ENCODE data around the gene CCBE1. TPM values are rescaled to one million over a fixed set of nuclear protein-coding genes. Genes with fewer than 3 reads are reported as not detected.

CCBE1 gene
- total and polyA plus RNA-seq, 9 of the 15 experiments (the other 6 are each of a cell fraction or from before 2014, with no cell fraction given), result 0.20 TPM; not detected in 8

DNA sequence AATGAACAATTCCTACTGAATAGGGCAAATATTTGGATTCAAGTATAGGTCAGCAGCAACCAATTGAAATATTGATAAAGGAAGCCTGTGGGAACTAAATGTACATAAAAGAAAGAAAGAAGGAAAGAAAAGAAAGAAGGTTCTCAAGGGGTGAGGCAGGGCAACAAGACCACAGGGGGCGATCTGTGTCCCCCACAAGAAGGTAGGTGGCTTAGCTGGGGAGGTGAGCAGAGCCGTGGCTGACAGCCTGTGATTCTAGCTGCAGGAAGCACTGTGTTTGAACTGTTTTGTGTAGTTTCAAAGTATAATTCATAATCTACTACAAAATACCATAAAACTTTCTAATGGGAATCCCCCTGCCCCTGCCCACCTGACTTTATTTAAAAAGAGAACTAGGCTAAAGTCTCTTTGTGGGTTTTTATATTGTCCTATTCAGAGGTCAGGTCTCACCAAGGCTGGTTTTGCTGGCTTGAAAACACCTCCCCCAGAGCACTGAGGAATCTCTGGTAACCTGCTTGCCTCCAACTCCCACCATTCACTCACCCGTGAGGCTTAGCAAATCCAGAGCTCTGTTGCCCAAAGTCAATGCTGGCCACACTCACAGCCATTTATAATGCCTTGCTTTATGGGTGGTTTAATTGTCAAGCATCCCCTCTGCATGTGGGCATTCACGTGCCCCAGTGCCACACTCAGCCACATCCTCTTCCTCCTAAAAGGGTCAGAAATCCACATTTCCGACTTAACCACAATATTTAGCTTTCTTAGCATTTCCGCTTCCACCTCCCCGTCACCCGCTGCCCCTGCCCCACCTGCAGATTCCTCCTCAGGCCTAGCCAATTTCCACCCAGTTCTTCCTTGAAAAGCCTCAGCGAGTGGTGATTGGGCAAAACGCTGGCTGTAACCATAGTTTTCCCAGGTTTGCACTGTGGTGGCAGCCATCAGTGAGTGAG lies 301.7 kb downstream of the CCBE1 start (continued):
- TF ChIP-seq, protein P1, sequence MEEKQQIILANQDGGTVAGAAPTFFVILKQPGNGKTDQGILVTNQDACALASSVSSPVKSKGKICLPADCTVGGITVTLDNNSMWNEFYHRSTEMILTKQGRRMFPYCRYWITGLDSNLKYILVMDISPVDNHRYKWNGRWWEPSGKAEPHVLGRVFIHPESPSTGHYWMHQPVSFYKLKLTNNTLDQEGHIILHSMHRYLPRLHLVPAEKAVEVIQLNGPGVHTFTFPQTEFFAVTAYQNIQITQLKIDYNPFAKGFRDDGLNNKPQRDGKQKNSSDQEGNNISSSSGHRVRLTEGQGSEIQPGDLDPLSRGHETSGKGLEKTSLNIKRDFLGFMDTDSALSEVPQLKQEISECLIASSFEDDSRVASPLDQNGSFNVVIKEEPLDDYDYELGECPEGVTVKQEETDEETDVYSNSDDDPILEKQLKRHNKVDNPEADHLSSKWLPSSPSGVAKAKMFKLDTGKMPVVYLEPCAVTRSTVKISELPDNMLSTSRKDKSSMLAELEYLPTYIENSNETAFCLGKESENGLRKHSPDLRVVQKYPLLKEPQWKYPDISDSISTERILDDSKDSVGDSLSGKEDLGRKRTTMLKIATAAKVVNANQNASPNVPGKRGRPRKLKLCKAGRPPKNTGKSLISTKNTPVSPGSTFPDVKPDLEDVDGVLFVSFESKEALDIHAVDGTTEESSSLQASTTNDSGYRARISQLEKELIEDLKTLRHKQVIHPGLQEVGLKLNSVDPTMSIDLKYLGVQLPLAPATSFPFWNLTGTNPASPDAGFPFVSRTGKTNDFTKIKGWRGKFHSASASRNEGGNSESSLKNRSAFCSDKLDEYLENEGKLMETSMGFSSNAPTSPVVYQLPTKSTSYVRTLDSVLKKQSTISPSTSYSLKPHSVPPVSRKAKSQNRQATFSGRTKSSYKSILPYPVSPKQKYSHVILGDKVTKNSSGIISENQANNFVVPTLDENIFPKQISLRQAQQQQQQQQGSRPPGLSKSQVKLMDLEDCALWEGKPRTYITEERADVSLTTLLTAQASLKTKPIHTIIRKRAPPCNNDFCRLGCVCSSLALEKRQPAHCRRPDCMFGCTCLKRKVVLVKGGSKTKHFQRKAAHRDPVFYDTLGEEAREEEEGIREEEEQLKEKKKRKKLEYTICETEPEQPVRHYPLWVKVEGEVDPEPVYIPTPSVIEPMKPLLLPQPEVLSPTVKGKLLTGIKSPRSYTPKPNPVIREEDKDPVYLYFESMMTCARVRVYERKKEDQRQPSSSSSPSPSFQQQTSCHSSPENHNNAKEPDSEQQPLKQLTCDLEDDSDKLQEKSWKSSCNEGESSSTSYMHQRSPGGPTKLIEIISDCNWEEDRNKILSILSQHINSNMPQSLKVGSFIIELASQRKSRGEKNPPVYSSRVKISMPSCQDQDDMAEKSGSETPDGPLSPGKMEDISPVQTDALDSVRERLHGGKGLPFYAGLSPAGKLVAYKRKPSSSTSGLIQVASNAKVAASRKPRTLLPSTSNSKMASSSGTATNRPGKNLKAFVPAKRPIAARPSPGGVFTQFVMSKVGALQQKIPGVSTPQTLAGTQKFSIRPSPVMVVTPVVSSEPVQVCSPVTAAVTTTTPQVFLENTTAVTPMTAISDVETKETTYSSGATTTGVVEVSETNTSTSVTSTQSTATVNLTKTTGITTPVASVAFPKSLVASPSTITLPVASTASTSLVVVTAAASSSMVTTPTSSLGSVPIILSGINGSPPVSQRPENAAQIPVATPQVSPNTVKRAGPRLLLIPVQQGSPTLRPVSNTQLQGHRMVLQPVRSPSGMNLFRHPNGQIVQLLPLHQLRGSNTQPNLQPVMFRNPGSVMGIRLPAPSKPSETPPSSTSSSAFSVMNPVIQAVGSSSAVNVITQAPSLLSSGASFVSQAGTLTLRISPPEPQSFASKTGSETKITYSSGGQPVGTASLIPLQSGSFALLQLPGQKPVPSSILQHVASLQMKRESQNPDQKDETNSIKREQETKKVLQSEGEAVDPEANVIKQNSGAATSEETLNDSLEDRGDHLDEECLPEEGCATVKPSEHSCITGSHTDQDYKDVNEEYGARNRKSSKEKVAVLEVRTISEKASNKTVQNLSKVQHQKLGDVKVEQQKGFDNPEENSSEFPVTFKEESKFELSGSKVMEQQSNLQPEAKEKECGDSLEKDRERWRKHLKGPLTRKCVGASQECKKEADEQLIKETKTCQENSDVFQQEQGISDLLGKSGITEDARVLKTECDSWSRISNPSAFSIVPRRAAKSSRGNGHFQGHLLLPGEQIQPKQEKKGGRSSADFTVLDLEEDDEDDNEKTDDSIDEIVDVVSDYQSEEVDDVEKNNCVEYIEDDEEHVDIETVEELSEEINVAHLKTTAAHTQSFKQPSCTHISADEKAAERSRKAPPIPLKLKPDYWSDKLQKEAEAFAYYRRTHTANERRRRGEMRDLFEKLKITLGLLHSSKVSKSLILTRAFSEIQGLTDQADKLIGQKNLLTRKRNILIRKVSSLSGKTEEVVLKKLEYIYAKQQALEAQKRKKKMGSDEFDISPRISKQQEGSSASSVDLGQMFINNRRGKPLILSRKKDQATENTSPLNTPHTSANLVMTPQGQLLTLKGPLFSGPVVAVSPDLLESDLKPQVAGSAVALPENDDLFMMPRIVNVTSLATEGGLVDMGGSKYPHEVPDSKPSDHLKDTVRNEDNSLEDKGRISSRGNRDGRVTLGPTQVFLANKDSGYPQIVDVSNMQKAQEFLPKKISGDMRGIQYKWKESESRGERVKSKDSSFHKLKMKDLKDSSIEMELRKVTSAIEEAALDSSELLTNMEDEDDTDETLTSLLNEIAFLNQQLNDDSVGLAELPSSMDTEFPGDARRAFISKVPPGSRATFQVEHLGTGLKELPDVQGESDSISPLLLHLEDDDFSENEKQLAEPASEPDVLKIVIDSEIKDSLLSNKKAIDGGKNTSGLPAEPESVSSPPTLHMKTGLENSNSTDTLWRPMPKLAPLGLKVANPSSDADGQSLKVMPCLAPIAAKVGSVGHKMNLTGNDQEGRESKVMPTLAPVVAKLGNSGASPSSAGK (IDR thresholded peaks at IDR 0.05), result no peak
- TF ChIP-seq TCF7 (IDR thresholded peaks at IDR 0.05; ENCODE audit: borderline replicate concordance) (no peak), KLF13 (tag; IDR thresholded peaks at IDR 0.05; ENCODE audit: borderline replicate concordance, low read depth) (no peak), ZNF165 (CRISPR knock-in tag; IDR thresholded peaks at IDR 0.05; ENCODE audit: borderline replicate concordance) (no peak), ARID2 (IDR thresholded peaks at IDR 0.05) (no peak), GATA2 (CRISPR knock-in tag; IDR thresholded peaks at IDR 0.05) (no peak), ZZZ3 (IDR thresholded peaks at IDR 0.05) (no peak), TBL1XR1 (IDR thresholded peaks at IDR 0.05; ENCODE audit: low read length in 2 of 2) (no peak), ZNF134 (CRISPR knock-in tag; conservative IDR thresholded peaks at IDR 0.05) (no peak), SREBF2 (CRISPR knock-in tag; IDR thresholded peaks at IDR 0.05) (no peak), SETDB1 (IDR thresholded peaks at IDR 0.05; ENCODE audit: low read length) (no peak), CEBPB (tag; IDR thresholded peaks at IDR 0.05) (no peak), SRSF1 (IDR thresholded peaks at IDR 0.05; ENCODE audit: low read depth, low read length) (no peak), ZNF583 (CRISPR knock-in tag; IDR thresholded peaks at IDR 0.05) (no peak), SNIP1 (IDR thresholded peaks at IDR 0.05; ENCODE audit: low read depth) (no peak)
- TF ChIP-seq, protein P2, sequence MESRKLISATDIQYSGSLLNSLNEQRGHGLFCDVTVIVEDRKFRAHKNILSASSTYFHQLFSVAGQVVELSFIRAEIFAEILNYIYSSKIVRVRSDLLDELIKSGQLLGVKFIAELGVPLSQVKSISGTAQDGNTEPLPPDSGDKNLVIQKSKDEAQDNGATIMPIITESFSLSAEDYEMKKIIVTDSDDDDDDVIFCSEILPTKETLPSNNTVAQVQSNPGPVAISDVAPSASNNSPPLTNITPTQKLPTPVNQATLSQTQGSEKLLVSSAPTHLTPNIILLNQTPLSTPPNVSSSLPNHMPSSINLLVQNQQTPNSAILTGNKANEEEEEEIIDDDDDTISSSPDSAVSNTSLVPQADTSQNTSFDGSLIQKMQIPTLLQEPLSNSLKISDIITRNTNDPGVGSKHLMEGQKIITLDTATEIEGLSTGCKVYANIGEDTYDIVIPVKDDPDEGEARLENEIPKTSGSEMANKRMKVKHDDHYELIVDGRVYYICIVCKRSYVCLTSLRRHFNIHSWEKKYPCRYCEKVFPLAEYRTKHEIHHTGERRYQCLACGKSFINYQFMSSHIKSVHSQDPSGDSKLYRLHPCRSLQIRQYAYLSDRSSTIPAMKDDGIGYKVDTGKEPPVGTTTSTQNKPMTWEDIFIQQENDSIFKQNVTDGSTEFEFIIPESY (CRISPR knock-in tag; IDR thresholded peaks at IDR 0.05), result no peak
